Prostate gland (tissue), 2 donors: ENCODE results near the gene ARL6.

Source experiments
- POLR2A ChIP-seq: fragments of 450-650 bp; IDR thresholded peaks from one replicate; pipeline ENCODE4 v1.6.1; 2016; ENCODE audit warnings: antibody characterized with exemption, mild to moderate bottlenecking
- POLR2AphosphoS5 ChIP-seq: sonication (generic); formaldehyde crosslinking; IDR thresholded peaks from one replicate; pipeline ENCODE4 v1.6.1; 2017; ENCODE audit warnings: antibody characterized with exemption
- TF ChIP-seq, protein P1 (sequence below), 4 experiments: fragments of 200-600 bp in 2 of 4; fragments of 450-650 bp in 2 of 4; sonication (generic) in 2 of 4; IDR thresholded peaks; 1 replicate in 3 of 4; 2 replicates in 1 of 4; pipeline ENCODE4 v1.5.1; 2016 to 2019; ENCODE audit warnings: antibody characterized with exemption in 4 of 4, mild to moderate bottlenecking in 2 of 4, moderate library complexity in 2 of 4

DNA sequence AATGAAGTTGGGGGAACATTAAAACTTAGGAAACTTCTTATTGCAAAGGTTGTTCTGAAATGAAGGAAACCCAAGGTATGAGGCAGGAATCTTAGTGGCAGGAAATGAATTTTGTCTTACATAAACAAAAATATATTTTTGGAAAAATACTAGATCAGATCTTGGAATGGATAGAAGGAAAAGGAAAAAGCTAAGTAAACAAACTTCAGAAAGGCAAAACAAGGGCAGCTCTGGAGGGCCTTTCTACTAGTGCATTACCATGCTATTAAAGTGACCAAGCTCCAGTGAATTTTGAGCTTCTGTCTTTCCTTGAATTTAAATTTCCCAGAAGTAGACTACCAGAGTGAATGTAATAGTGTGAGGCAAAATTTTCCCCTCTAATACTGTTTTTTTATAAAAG is 13.6 kb downstream of the ARL6 start:
- TF ChIP-seq, protein P1, sequence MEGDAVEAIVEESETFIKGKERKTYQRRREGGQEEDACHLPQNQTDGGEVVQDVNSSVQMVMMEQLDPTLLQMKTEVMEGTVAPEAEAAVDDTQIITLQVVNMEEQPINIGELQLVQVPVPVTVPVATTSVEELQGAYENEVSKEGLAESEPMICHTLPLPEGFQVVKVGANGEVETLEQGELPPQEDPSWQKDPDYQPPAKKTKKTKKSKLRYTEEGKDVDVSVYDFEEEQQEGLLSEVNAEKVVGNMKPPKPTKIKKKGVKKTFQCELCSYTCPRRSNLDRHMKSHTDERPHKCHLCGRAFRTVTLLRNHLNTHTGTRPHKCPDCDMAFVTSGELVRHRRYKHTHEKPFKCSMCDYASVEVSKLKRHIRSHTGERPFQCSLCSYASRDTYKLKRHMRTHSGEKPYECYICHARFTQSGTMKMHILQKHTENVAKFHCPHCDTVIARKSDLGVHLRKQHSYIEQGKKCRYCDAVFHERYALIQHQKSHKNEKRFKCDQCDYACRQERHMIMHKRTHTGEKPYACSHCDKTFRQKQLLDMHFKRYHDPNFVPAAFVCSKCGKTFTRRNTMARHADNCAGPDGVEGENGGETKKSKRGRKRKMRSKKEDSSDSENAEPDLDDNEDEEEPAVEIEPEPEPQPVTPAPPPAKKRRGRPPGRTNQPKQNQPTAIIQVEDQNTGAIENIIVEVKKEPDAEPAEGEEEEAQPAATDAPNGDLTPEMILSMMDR (IDR thresholded peaks at IDR 0.05): no peak
- TF ChIP-seq POLR2AphosphoS5: no peak
- TF ChIP-seq POLR2A: no peak
